Stimulated activated CD8-positive, alpha-beta memory T cell treated with anti-CD3 and anti-CD28 coated beads, Interleukin-7, amount 100 ng/mL, for 24 hours (primary cell): Measurements from ENCODE around the gene IFT57.

Experiments
- DNase-seq: peaks from one replicate; pipeline ENCODE4 v3.0.0-alpha.2; 2020; ENCODE audit warnings: low read depth

IFT57 gene

DNA sequence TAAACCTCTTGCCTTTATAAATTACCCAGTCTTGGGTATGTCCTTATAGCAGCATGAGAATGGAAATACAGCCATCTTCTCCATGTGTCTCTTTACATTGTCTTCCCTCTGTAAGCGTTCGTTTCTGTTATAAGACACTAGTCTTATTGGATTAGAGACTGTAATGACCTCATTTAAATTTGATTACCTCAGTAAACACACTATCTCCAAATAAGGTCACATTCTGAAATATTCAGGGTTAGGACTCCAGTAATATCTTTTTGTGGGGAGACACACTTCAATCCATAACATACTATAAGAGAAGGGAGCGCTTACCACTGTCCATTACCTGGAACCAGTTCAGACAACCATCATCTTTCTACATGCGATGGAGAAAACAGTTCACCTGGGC lies 97.1 kb downstream of the IFT57 start:
- DNase-seq = no peak

DNA sequence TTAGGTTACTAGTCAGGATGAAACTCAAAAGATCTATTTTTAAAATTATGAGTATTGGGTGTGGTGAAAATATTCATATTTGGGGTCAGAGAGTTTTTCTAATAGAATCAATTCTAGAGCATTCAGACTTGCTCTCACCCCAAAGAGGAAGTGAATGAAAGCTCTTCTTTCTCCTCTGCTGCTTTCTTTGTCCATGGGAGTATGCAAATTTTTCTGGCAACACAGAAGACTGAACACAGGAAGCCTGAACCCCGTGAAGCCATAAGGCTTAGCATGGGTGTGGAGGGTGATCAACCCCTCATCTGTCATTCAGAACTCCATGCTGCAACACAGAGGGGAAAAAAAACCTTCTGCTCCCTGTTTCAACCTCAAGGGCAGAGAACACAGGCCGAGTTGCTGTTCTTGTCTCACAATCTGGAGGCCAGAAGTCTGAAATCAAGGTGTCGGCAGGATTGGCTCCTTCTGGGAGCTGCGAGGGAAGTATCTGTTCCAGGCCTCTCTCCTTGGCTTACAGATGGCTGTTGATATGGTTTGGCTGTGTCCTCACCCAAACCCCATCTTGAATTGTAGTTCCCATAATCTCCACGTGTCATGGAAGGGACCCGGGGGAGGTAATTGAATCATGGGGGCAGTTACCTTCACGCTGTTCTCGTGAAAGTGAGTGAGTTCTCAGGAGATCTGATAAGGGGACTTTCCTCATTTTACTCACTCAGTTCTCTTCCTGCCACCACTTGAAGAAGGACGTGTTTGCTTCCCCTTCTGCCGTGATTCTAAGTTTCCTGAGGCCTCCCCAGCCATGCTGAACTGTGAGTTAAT lies 97.7 kb downstream of the IFT57 start:
- peak; percentile 37 for DNase-seq

DNA sequence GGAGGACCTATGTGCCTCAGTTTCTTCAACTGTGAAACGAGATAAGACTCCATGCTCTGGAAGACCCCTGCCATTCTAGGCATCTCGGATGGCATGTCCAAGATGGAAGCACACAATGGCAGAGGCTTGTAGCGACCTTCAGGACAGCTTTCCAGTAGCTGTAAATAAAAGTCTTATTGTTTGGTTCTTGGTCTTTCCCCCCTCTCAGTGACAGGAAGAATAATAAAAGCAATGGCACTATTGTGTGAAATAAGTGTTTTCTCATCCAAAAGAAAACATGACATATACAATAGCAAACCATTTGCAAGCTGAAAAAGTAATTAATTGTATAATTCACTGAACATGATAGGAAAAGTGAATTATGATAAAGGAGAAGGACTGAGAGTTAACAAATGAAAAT lies 98.9 kb downstream of the IFT57 start:
- DNase-seq = no peak

DNA sequence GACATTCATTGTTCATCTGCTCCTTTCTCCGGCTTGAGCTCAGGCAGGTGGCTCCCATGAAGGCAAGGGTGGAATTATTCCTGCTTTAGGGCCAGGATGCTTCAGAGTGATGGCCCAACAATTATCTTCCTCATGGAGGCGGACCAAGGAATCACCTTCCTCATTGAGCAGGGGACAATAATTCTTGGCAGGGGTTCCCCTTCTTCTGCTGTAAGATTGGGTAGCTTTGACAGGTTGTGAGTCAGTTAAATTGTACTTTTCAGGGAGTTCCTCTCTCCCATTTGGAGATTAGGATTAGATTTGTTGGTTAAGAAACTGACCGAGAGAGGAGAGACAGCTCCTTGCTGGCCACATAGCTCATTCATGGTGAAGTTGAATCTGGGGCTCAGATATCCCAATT lies 99.9 kb downstream of the IFT57 start:
- DNase-seq = no peak

DNA sequence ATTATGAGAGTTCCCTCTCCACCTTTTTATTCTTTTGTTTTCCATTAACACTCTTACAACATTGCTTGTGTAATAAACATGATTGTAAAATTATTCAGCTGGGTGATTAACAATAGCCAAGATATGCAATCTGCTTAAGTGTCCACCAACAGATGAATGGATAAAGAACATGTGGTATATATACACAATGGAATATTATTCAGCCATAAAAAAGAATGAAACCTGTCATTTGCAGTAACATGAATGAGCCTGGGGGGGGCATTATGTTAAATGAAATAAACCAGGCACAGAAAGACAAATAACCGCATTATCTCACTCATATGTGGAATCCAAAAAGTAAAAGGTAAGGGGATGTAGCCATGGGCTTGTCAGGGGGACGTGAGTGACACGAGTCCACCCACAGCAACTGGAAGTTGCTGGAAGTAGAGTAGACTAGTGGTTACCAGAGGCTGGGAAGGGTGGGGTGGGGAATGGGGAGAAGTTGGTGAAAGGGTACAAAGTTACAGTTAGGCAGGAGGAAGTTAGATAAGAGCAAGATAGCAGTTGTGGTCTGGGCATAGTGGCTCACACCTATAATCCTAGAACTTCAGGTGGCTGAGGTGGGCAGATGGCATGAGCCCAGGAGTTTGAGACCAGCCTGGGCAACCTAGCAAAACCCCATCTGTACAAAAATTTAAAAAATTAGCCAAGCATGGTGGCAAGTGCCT lies 102.7 kb downstream of the IFT57 start:
- no peak for DNase-seq

DNA sequence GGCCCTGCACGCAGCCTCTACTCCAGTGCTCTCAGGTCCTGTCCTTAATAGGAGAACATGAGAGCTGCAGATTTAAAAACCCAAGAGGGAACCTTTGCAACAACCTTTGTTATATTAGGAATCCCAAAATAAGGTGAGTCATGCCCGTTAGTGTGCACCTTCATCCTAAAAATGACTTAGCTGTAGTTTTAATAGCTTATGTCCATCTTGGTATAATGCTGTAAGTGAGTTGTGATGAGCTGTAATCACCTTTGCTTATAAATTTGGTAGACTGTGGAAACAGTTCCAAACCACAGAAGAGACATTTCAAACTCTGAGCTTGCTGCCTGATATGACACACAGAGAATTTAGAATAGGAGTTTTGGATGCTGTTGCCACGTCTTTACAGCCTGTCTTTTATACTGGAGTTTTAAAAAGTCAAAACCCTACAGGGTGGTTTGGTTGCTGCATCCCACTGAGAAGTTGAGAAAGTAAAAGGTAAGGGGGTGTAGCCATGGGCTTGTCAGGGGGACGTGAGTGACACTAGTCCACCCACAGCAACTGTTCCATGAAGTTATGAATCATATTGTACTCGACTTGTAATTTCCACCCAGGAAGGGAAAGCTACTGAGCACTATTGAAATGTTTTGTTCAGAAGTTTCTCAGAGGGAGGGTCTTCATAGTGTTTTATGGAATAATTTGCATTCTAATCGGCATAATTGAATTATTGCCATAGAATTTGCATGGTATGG lies 104.0 kb downstream of the IFT57 start:
- no peak for DNase-seq

DNA sequence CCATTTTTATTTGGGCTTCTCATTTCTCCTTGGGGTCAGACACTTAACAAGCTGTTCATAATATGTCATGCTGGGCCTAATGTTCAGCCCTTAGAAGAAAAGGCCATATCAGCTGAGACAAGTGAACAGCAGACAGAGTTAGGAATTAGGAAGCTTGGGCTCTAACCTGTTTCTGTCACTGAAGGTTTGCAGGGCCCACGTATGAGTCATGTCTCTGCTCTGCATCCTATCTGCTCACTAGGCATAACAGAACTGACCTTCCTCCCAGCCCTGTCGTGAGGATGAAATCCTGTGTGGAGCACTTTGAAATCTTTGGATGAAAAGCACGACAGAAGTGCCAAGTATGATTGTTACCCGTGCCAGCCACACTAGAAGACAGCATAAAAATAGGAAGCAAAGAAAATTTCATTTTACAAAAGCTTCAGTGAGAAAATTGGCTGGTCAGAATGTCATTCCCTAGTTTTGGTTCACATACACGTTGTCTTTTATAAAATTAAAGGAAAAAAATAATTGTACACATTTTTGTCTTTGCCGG lies 104.9 kb downstream of the IFT57 start:
- no peak for DNase-seq

DNA sequence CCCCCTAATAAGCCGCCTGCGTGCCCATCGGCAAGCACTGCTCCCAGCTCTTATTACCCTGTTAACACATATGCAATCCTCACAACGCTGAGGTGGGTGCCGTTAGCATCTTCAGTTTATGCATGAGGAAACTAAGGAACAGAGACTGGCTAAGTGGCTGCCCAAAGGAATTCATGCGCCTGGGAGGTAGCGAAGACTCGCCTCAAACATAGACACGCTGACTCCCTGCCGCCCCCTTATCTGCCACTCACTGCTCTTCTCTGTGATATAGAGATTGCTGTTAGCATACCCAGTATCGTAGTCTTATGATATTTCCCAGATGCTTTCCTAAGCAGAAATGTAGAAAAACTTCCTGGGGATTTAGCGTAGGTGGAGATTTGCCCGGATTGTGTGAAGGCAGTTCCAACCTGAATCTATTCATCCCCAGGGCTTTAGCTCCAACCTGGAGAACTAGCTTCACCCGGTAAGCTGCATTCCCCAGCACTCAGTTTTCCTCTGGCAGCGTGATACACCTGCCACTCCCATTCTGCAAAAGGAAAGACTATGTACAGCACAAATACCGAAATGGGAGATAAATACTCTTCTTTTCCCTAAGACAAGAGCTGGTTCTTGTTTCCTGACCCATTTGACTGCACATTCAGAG lies 107.7 kb downstream of the IFT57 start:
- no peak for DNase-seq

DNA sequence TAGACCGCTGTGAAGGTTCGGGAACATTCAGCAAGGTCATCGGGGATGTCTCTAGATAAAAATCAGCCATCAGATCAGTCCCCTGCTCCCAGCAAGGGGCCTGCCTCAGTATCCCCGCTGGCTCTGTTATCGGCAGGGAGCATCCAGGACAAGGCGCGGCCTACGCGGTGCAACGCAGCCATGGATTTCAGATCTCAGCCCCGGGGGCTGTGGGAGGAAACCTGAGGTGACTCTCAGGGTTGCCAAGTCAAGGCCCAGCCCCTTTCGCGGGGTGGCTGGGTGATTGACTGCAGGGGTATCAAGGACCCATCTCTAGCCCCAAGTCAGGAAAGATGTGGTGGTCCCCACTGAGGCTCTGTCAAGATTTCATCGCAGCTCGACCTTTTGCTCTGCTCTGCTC lies 108.2 kb downstream of the IFT57 start:
- DNase-seq = no peak

DNA sequence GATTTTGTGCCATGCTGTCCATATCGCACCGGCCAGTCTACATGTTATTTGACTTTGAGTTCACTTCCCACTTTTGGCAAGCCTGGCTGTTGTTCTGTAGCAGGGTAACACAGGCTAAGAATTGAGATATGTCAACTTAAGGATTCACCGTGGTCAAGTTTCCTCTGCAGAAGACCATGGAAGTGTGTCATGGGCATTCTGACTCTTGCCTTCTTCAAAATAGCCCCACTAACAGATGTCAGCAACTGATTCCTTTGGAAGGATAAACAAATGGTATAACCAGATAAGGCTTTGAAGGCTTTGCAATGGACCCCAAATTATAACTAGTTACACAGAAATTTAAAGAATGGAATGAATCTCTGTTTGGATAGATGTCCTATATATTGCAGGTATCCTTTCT lies 111.3 kb downstream of the IFT57 start:
- DNase-seq = no peak
